GM23248 (cell line): ENCODE measurements around the gene RABEP2.

Source experiments
- EZH2 ChIP-seq: fragments of 200-600 bp; sonication (generic); IDR thresholded peaks from 2 replicates; pipeline ENCODE4 v1.6.1; 2018; ENCODE audit warnings: antibody characterized with exemption, mild to moderate bottlenecking; ENCODE audit not compliant: insufficient read depth, poor library complexity, severe bottlenecking
- EZH2phosphoT487 ChIP-seq: fragments of 200-600 bp; sonication (generic); IDR thresholded peaks from 2 replicates; pipeline ENCODE4 v1.6.1; 2018; ENCODE audit warnings: antibody characterized with exemption, moderate library complexity, mild to moderate bottlenecking, low read depth; ENCODE audit not compliant: insufficient read depth

DNA sequence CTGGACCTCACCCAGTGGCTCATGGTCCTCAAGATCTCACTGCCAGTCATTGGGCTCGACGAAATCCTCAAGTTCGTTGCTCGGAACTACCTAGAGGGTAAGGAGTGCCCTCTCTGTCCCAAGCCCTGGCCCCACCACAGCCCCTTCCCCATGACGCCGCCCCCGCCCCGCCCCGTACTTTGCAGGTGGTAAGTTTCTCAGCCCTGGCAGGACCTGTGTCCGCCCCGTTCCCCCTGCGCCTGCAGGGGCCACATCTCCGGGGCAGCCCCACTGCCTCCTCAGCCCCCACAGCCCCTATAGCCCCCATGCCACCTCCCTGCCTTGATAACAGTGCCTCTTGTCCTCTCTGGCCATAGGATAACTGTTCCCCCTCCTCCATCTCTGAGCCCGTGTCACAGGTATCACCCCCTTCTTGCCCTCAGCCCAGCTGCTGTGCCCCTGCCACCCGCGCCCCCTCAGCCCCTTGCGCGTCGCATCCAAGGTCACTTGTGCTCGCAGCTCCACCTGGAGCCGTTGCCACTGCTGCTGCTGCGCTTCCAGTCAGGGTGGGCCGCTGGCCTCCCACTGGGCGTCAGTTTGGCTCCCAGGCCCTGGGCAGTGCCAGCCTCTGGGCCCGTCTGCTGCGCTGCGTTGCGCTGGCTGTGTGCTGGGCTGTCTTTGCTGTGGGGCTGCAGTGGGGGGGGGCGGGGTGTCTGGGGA lies 21.5 kb downstream of the RABEP2 start:
- no peak for TF ChIP-seq EZH2phosphoT487
- TF ChIP-seq EZH2, result no peak
